Measurements from ENCODE around the gene RAMP2. TPM values are rescaled to one million over a fixed set of nuclear protein-coding genes. Genes with fewer than 3 reads are reported as not detected.
A peak's percentile ranks its signal among the peaks of the same experiment; 100 is the strongest.

The RAMP2 gene
- total RNA-seq, 4 donors from 2014 or later, result 19.5 to 45.2 (median 34.2) TPM

GRCh38 chr17:42743595-42744282 lies 17.3 kb upstream of the RAMP2 start:
- intact Hi-C loops (cut with DNase I), result no loop called here
- no peak for DNase-seq (ENCODE audit: extremely low spot score)
- H3K27me3 ChIP-seq, result no peaks in the 10 kb centered on the region
- peaks cover 31 to 49% (median 42%) of the 10 kb centered on the region in 4 donors for H3K4me1 ChIP-seq
- peak overlapping the region; percentile 82 to 97 (median 92) for H3K27ac ChIP-seq (replicated peaks in 1 of 4)
- 45% methylated on average over 10 of the region's 10 CpGs for WGBS
- H3K9me3 ChIP-seq, result no peaks in the 10 kb centered on the region
- H3K4me3 ChIP-seq, result peak overlapping the region; percentile 62 to 89 (median 82)
- TF ChIP-seq POLR2A (IDR thresholded peaks at IDR 0.05; ENCODE audit: low read depth) (no peak), POLR2AphosphoS5 (IDR thresholded peaks at IDR 0.05) (no peak), CTCF (IDR thresholded peaks at IDR 0.05) (peak in 1 of 3 experiments; percentile 25), EP300 (IDR thresholded peaks at IDR 0.05) (no peak)
- peaks cover 0 to 11% (median 0%) of the 10 kb centered on the region in 4 donors for H3K36me3 ChIP-seq

- peak overlapping the region; percentile 82 to 97 (median 92) for H3K27ac ChIP-seq (replicated peaks in 1 of 4)
- peaks cover 0 to 11% (median 0%) of the 10 kb centered on the region in 4 donors for H3K36me3 ChIP-seq
- H3K4me1 ChIP-seq, result peaks cover 37 to 55% (median 47%) of the 10 kb centered on the region in 4 donors
- H3K4me3 ChIP-seq, result peak overlapping the region; percentile 62 to 89 (median 82)
- intact Hi-C loops (cut with DNase I), result no loop called here
- TF ChIP-seq POLR2AphosphoS5 (IDR thresholded peaks at IDR 0.05) (no peak), POLR2A (IDR thresholded peaks at IDR 0.05; ENCODE audit: low read depth) (no peak), CTCF (IDR thresholded peaks at IDR 0.05) (no peak), EP300 (IDR thresholded peaks at IDR 0.05) (no peak)
- DNase-seq (ENCODE audit: extremely low spot score), result peak; percentile 94
- 3% methylated on average over 28 of the region's 32 CpGs for WGBS
- H3K27me3 ChIP-seq, result no peaks in the 10 kb centered on the region
- no peaks in the 10 kb centered on the region for H3K9me3 ChIP-seq
These were observed 16.7 kb upstream of the RAMP2 start for GRCh38 chr17:42744283-42744805.

- peak; percentile 96 for DNase-seq (ENCODE audit: extremely low spot score)
- H3K36me3 ChIP-seq, result peaks cover 0 to 11% (median 0%) of the 10 kb centered on the region in 4 donors
- intact Hi-C loops (cut with DNase I), result no loop called here
- H3K27me3 ChIP-seq, result no peaks in the 10 kb centered on the region
- peak within 1 kb of the TSS; percentile 82 to 97 (median 92) for H3K27ac ChIP-seq (replicated peaks in 1 of 4)
- peaks cover 39 to 60% (median 54%) of the 10 kb centered on the region in 4 donors for H3K4me1 ChIP-seq
- WGBS, result 9% methylated on average over 19 of the region's 50 CpGs
- TF ChIP-seq POLR2A (IDR thresholded peaks at IDR 0.05; ENCODE audit: low read depth) (peak; percentile 55), EP300 (IDR thresholded peaks at IDR 0.05) (no peak), CTCF (IDR thresholded peaks at IDR 0.05) (peak in 1 of 3 experiments; percentile 9), POLR2AphosphoS5 (IDR thresholded peaks at IDR 0.05) (peak; percentile 94)
- H3K9me3 ChIP-seq, result no peaks in the 10 kb centered on the region
- H3K4me3 ChIP-seq, result peak within 1 kb of the TSS; percentile 62 to 89 (median 82)
These were observed 16.0 kb upstream of the RAMP2 start, which contains the start of gene EZH1 for GRCh38 chr17:42744806-42745617. TSS of gene EZH1 (minus strand) at chr17:42745040. CDS start at chr17:42728941, 16,099 bp downstream.

GRCh38 chr17:42748202-42748907 lies 12.7 kb upstream of the RAMP2 start:
- WGBS, result 72% methylated on average over 7 of the region's 7 CpGs
- Histone ChIP-seq H3K27me3 (no peaks in the 10 kb centered on the region), H3K4me3 (no peak overlapping the region), H3K9me3 (no peaks in the 10 kb centered on the region), H3K4me1 (peaks cover 49 to 61% (median 55%) of the 10 kb centered on the region in 4 donors), H3K36me3 (no peaks in the 10 kb centered on the region), H3K27ac (replicated peaks in 1 of 4) (peak overlapping the region; percentile 24 to 68 (median 54))
- intact Hi-C loops (cut with DNase I), result no loop called here
- TF ChIP-seq POLR2A (IDR thresholded peaks at IDR 0.05; ENCODE audit: low read depth) (no peak), EP300 (IDR thresholded peaks at IDR 0.05) (no peak), POLR2AphosphoS5 (IDR thresholded peaks at IDR 0.05) (peak in 1 of 2 donors; percentile 20), CTCF (IDR thresholded peaks at IDR 0.05) (no peak)
- no peak for DNase-seq (ENCODE audit: extremely low spot score)
